Mammary epithelial cell (primary cell): Measurements from ENCODE around the gene GLCE.

Experiments used
- CTCF ChIP-seq, 2 donors: IDR thresholded peaks in 1 of 2; conservative IDR thresholded peaks in 1 of 2; 2 replicates each; pipeline ENCODE4 v1.5.1; 2011 to 2012; ENCODE audit warnings: inconsistent platforms in 2 of 2, low read length in 2 of 2, mild to moderate bottlenecking in 2 of 2, control low read depth in 1 of 2, low read depth in 1 of 2; ENCODE audit not compliant: insufficient read depth in 1 of 2; ENCODE audit errors: extremely low read depth in 1 of 2
- EZH2 ChIP-seq: IDR thresholded peaks from 2 replicates; pipeline ENCODE4 v1.6.1; 2012; ENCODE audit warnings: low read length, inconsistent platforms, borderline replicate concordance

- TF ChIP-seq CTCF (conservative IDR thresholded peaks at IDR 0.05 in 1 of 2, IDR thresholded peaks at IDR 0.05 in 1 of 2; ENCODE audit: extremely low read depth in 1 of 2, insufficient read depth in 1 of 2, low read depth in 1 of 2, low read length in 2 of 2) (no peak), EZH2 (no peak)
These were observed 143.7 kb downstream of the GLCE start for GRCh38 chr15:69304182-69304545.
